Measurements from ENCODE around the gene PAPSS1.
"Not testable (repeated sequence)": the region's sequence is repeated elsewhere in the genome, so short reads cannot be mapped to it uniquely, and the experiment has no call there.

Gene PAPSS1

GRCh38 chr4:107719922-107720722 is at the start of gene PAPSS1:
TSS of gene PAPSS1 (minus strand) at chr4:107720234. CDS start at chr4:107720179, 55 bp downstream.
- DNase-seq, result peak; percentile 72 to 84

- no peak for DNase-seq
Observed at GRCh38 chr4:107760281-107760947, 40.4 kb upstream of the PAPSS1 start.

- no peak for DNase-seq
Observed at GRCh38 chr4:107757864-107758476, 37.9 kb upstream of the PAPSS1 start.

GRCh38 chr4:107757283-107757682 is 37.2 kb upstream of the PAPSS1 start:
- DNase-seq, result no peak

- no peak for DNase-seq
Observed at GRCh38 chr4:107755841-107756356, 35.9 kb upstream of the PAPSS1 start.

- no peak for DNase-seq
Observed at GRCh38 chr4:107751670-107752069, 31.6 kb upstream of the PAPSS1 start.

GRCh38 chr4:107747748-107748486 is 27.9 kb upstream of the PAPSS1 start:
- no peak for DNase-seq

- DNase-seq, result no peak
Observed at GRCh38 chr4:107746161-107746560, 26.1 kb upstream of the PAPSS1 start.

- DNase-seq, result no peak
Observed at GRCh38 chr4:107744532-107744931, 24.5 kb upstream of the PAPSS1 start.

- no peak for DNase-seq
Observed at GRCh38 chr4:107743532-107743931, 23.5 kb upstream of the PAPSS1 start.

GRCh38 chr4:107742791-107743190 is 22.8 kb upstream of the PAPSS1 start:
- DNase-seq, result no peak

- no peak for DNase-seq
Observed at GRCh38 chr4:107742196-107742595, 22.2 kb upstream of the PAPSS1 start.

- DNase-seq, result no peak
Observed at GRCh38 chr4:107740950-107741701, 21.1 kb upstream of the PAPSS1 start.

GRCh38 chr4:107740381-107740780 is 20.3 kb upstream of the PAPSS1 start:
- no peak for DNase-seq

GRCh38 chr4:107737450-107737849 is 17.4 kb upstream of the PAPSS1 start:
- DNase-seq, result no peak

- no peak for DNase-seq
Observed at GRCh38 chr4:107736924-107737448, 17.0 kb upstream of the PAPSS1 start.

GRCh38 chr4:107736037-107736436 is 16.0 kb upstream of the PAPSS1 start:
- DNase-seq, result no peak

GRCh38 chr4:107734120-107734519 is 14.1 kb upstream of the PAPSS1 start:
- DNase-seq, result no peak

- no peak for DNase-seq
Observed at GRCh38 chr4:107733431-107733925, 13.4 kb upstream of the PAPSS1 start.

GRCh38 chr4:107729050-107729449 is 9.0 kb upstream of the PAPSS1 start:
- not testable (repeated sequence) for DNase-seq

GRCh38 chr4:107726131-107726925 is 6.3 kb upstream of the PAPSS1 start:
- DNase-seq, result not testable (repeated sequence)

All from NCI-H187 (cell line).